GM21381 (cell line): Measurements from ENCODE around the gene SP1.
A peak's percentile ranks its signal among the peaks of the same experiment; 100 is the strongest.
"Not testable (repeated sequence)": the region's sequence is repeated elsewhere in the genome, so short reads cannot be mapped to it uniquely, and the experiment has no call there.

Source experiments
- ATAC-seq: cut with Tn5 transposase; IDR thresholded peaks from one replicate; pipeline ENCODE4 v1.9.1; 2021; ENCODE audit warnings: mild to moderate bottlenecking, moderate library complexity; ENCODE audit not compliant: unreplicated experiment

The SP1 gene

DNA sequence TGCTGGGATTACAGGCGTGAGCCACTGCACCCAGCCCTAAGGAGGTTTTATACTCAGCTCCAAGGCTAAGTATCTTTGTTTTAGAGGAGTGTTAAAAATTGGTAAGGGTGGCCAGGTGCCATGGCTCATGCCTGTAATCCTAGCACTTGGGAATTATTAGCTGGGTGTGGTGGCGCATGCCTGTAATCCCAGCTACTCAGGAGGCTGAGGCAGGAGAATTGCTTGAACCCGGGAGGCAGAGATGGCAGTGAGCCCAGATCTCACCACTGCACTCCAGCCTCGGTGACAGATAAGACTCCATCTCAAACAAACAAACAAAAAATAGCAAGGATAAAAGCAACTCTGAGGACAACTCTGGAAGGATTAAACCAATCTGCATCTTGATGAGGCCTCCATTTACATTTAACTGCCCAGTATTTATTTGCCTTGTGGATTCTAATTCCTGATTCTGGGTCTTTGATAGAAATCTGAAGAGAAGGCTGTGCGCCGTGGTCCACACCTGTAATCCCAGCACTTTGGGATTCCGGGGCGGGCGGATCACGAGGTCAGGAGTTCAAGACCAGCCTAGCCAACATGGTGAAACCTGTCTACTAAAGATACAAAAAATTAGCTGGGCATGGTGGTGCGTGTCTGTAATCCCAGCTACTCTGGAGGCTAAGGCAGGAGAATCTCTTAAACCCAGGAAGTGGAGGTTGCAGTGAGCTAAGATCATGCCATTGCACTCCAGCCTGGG lies 64.8 kb downstream of the SP1 start:
- ATAC-seq, result not testable (repeated sequence)

DNA sequence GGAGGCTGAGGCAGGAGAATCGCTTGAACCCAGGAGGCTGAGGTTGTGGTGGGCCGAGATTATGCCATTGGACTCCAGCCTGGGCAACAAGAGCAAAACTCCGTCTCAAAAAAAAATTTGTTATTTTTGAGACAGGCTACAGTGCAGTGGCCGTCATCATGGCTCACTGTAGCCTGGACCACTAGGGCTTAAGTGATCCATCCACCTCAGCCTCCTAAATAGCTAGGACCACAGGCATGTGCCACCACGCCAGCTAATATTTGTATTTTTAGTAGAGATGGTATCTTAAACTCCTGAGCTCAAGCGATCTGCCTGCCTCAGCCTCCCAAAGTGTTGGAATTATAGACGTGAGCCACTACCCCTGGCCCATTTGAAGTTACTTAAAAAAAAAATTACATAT lies 71.0 kb downstream of the SP1 start:
- no peak for ATAC-seq

DNA sequence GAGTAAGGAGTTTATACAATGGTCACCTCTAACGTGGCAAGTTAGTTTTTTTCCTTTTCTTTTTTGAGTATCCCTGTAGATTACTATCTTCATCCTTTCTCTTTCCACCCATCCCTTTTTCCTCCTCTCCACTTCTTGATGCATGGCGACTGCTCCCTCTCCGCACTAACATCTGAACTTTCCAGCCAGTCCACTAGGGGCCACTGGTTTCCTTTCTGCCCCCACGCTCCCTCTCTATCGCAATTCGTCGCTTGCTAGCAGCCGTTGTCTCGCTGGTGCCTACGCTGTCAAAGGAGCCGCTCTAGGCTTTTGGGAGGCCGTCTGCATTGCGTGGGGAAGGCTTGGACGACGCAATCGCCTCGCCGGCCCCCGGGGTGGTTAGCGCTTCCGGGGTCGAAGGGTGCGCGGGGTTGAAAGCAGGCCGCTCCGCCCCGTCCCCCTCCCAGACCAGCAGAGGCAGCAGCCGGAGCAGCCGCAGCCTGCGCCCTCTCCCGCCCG lies 71.7 kb downstream of the SP1 start, which contains the start of gene PCBP2:
PCBP2 (plus strand) TSS at position 442 of the 498 bp plus-strand sequence. CDS start 2,699 bp downstream, outside the sequence.
- peak; percentile 97 for ATAC-seq

DNA sequence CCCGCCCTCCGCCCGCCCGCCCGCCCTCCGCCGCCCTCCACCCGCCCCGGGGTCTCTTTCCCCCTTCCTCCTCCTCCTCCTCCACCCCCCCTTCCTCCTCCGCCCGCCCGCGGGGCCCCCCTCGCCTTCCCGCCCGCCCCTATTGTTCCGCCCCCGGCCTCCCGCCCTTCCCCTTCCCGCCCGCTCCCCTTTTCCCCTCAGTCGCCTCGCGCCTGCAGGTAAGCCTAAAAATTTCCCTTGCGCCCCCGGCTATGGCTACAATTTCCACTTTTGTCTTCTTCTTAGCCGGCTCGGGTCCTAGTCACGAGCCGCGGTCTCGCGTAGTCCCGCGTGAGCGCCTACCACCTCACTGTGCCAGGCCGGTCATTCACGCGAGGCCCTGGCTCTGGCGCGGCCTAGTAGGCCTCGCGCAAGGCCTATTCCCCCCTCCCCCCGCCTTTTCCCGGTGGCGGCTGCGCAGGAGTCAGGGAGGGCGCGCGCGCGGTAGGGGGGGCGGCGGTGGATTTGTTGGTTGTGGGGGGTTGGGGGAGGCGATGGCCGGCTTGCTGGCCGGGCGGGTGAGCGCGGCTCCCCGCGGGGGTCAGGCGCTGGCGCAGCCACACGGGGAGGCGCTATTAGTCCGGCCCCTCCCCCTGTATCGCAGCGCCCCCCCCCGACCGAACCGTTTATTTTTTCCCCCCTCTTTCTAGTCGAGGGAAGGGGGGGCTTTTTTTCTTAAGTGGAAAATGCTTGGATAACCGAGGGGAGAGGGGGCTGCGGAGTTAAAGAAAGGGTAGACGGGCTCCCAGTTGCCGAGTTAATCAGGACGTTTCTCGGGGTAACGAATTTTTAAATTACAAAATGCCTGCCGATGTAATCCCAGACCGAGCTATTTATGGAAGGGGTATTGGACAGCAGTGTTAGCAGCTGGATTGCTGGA lies 72.4 kb downstream of the SP1 start:
- ATAC-seq, result no peak

DNA sequence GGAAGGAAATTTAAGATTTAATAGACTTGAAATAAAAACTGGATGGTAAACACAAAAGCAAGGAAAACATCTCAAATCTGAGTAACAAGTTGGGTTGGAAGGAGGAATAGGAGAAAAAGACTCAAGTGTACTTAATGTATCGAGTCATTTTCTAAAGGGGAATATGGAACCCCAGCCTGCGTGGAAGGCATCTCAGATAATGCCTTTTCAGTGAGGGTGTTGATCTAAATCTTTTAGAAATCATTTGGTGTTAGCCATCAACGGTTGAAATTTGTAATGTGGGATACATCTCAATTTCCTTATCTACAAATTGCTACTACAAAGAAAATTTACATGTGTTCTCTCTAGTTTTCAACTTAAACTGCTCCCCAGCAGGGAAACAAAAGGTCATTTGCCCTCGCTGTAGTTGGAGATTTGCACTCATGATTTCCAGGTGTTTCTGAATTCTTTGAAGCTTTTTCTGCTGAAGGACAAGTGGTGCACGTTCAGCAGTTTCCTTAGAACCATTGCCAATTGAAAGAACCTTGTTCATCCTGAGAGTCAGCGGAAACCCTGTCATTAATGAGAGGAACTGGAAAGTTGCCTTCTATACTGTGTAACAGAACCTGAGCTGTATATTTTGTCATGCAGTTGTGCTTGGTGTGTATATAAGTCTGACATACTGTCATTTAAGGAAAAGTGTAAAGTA lies 74.1 kb downstream of the SP1 start:
- ATAC-seq, result no peak

DNA sequence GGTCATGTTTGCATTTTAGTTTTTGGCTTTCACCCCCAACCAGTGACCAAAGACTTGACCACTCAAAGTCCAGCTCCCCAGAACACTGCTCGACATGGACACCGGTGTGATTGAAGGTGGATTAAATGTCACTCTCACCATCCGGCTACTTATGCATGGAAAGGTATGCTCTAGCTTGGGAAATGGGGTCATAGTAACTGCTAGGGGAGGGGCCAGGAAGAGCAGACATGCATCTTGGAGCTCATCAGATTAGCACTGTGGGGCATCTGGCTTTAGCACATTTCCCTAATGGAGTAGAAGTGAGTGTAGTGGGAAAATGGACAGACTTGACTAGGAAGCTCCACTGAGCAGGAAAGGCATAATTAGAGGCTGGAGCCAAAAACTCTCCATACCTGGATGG lies 74.7 kb downstream of the SP1 start:
- ATAC-seq, result no peak

DNA sequence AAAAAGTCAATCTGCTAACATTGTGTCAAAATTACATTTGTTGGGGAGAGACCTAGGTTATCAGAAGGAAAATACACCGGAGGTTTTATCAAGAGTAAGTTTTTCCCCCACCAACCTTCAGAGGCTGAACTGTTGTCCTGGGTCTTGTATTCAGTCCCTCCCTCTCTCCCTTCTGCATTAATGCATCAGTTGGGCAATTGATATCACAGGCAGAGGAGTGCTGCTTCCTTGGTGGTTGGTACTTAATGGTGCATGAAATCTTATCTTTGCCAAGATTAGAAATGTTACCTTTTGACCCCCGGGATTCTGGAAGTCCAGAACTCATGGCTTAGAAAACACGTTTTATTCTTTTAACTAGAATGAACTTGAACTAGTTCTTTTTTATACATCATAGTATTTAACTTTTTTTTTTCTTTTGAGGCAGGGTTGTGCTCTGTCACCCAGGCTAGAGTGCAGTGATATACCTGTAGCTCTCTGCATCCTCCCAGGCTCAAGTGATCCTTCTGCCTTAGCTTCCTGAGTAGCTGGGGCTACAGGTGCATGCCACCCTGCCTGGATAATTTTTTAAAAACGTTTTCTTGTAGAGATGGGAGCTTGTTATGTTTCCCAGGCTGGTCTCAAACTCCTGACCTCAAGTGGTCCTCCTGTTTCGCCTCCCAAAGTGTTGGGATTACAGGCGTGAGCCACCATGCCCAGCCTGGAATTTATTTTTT lies 76.8 kb downstream of the SP1 start:
- no peak for ATAC-seq

DNA sequence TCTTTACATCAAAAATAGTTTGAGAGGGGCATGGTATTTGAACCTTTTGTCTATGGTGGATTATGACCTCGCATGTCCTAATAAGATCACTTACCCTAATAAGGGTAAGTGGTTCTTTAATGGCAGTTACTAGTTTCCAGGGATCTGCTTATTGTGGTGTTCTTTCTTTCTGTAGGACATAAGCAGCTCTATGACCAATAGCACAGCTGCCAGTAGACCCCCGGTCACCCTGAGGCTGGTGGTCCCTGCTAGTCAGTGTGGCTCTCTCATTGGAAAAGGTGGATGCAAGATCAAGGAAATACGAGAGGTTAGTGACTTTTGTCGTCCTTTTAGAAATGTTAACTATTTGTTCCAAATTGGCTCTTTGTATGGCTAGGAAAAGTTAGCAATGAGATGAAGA lies 79.1 kb downstream of the SP1 start:
- ATAC-seq, result no peak

DNA sequence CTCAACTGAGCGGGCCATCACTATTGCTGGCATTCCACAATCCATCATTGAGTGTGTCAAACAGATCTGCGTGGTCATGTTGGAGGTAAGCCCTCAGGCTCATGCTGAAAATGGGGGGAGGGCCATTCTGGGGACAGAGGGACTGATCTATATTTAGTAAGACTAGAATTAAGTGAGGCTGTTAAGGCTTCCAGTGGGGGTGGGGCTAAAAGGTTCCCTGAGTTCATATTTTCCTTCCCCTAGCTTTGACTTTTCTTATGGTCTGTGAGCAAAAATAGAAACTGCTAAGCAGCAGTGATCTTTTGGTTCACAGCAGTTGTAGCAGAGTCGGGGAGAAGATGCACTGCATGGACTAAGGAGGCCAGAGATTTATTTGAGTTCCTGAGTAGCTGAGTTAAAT lies 81.1 kb downstream of the SP1 start:
- no peak for ATAC-seq

DNA sequence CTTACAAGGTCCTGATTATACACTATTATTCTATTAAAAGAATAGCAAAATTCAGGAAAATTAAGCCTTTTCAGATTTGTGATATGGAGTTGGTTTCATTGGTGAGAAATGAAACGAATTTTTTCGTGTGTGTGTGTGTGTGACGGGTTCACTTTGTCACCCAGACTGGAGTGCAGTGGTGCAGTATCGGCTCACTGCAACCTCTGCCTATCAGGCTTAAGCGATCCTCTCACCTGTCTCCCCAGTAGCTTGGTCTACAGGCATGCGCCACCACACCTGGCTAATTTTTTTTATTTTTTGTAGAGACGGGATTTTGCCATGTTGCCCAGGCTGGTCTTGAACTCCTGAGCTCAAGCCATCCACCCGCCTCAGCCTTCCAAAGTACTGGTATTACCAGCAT lies 81.6 kb downstream of the SP1 start:
- ATAC-seq, result no peak

DNA sequence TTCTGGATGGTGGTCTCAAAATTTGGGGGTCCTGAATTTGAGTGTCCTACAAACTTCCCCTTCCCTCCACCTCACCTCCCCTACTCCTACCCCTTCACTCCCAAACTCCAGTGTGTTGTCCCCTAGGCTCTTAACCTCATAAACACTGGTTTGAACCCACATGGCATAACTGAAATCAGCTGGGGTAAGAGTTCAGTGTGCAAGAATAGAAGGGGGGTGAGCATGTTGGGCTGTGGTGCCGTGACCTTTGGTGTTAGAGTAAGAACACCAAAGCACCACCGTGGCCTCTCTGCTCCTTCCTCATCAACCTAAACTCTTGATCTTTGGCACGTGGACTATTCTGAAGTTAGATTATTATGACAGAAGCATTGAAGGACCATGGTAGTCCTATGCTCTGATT lies 83.0 kb downstream of the SP1 start:
- no peak for ATAC-seq

DNA sequence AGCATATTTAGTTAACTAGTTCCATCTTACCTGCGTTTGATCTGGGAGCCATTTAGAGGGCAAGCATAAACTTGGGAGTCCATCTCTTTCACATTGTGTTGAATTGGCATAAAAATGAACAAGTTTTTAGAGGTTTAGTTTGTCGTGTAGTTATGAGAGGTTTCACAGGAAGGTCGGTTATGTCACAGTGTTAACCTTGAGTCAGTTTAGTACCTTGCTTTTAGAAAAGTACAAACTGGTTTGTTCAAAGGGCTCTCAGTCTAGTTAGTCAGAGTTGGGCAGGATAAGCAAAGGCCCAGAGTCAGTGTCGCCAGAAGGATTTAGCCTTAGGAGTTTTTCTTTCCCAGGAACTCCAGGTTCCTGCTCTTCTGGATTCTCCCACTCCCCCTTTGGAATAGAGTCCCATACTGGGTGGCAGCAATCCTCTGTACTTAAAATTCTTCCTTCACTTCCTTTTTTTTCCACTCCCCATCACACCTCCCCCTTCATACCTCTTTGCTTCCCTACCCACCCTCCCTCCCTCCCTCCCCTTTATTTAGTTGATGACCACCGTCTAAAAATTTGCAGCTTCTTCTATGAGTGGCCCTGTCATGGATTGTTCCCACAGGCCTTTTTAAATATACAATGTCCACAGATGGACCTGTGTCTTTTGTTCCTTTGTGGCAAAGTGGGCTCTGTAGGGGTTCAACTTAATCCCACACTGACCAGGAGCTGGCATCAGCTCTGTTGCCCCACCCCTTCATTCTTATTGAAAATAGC lies 84.0 kb downstream of the SP1 start:
- no peak for ATAC-seq

DNA sequence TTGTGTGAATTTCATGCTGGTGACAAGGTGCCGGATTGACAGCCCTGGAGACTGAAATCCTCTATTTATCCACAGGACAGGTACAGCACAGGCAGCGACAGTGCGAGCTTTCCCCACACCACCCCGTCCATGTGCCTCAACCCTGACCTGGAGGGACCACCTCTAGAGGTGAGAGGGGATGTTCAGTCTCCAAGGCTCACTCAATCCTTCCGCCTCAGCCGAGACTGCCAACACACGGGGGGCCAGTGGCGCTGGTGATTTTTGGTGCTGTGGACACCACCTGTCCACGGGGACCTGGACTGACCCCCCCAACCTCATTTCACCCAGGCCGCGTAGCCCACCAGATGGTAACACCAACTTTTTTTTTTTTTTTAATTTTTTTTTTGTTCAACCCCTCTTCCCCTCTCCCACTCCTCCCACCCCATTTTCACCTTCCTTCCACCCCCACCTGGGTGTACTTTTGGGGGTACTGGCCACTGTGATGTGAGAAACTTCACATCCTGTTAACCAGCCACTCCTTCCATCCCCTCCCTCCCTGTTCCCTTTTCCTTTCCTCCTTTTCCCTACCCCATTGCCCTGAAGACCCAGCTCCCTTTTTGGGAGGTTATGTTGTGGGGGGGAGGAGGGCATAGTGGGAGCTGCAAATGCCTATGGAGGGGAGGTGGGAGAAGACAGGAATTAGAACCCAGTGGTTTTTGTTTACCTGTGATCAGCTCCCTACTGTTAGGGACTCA lies 84.9 kb downstream of the SP1 start:
- no peak for ATAC-seq

DNA sequence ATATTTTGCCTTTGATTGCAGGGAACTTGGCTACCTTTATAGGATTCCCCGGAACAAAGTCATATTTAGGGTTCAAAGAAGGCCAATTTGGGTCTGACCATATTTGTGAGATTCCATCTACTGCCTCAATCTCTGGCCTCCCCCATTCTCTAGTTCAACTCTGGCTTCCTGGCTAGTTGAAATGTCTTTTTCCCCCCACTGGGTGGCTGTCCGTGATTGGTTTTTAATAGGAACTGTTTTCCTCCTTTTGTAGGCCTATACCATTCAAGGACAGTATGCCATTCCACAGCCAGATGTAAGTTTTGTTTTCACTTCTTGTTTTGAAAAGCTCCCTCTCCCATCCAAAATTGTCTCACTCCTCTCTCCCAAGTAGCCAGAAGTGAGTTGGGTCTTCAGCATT lies 85.7 kb downstream of the SP1 start:
- ATAC-seq, result no peak
